ENCODE data around the gene FNDC3B.

The FNDC3B gene

DNA sequence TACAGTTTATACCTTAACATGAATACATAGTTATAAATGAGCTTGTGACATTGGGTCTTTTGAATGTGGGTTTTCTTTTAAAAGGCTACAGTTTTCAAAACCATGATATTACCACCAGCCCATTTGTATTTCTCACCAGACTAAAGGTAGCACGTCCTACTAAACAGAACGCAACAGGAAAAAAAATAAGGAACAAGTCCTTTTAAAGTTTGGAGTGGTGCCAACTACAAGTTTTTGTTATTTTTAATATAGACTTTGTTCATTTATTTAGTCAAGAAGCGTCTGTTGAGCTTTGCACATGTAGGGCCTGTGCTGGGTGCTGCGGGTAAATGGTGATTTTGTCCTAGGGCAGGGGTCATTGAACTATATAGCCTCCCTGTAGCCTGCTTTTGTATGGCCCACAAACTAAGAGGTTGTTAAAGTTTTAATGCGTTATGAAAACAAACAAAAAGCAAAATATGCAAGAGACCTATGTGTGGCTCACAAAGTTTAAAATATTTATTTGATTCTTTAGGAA is 244.5 kb downstream of the FNDC3B start:
- DNase-seq (ENCODE audit: low read depth, low spot score), result no peak

DNA sequence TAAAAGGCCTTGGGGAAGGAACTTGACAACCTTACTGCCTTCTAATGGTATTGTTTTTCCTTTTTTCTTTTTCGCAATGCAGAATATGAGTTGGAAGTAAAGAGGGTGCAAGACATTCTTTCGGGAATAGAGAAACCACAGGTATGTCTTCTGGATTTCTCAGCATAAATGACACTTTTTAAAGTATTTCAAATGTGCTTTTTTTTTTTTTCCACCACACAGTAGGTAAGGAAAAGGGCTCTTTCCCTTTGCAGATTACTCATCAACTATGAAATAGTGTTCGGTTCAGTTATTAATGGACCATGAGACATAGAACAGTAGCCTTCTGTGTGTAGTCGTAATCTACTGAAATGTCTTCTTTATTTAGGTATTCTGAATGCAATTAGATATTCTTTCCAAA is 246.5 kb downstream of the FNDC3B start:
- DNase-seq (ENCODE audit: low read depth, low spot score), result no peak

DNA sequence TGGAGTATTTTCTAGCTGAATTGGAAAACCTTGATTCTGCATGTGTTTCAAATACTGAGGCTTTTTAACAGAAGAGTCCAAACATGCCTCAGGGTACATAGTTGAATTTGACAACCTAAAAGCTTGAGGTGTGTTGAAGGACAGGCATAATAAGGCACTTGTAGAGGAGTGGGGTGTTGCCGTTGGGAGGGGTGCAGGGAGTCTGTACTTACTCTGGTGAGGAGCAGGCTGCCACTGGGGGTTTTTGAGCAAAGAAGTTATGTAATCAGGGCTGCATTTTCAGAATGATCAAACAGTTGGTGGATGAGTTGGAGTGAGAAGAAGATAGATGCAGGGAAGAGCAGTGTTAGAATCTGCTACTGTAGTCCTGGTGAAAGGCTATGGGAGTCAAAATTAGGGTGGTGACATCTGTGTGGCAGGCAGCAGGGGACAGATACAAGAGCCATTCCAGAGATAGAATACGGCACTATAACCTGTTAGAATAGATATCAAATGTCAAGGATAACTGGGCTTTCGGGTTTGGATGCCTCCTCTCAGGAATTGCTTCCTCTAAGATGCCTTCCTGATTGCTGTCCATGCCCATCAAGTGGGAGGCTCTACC is 247.3 kb downstream of the FNDC3B start:
- DNase-seq (ENCODE audit: low read depth, low spot score), result no peak

DNA sequence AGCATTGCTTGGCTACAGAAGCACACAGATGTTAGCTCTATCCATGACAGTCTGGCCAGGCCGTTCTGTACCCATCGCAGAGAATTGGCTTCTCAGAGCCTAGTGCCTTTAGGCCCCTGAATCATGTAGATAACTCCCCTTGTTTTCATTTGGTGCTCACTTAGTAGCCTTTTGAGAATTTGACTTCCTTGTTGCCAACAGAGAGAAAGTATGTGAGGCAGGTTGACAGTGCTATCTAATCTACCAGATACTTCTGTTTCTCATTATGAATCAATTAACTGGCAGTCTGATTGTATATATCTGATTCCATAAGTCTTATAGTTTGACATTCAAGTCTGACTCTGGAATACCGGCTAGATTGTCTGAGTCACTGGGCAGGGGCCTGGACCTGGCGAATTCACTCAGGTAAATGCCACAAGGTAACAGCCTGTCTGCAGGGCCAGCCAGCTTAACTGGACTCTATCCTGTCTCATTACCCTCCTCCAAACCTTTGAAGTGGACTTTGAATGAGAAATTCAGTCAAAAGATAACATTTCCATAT is 248.6 kb downstream of the FNDC3B start:
- no peak for DNase-seq (ENCODE audit: low read depth, low spot score)

DNA sequence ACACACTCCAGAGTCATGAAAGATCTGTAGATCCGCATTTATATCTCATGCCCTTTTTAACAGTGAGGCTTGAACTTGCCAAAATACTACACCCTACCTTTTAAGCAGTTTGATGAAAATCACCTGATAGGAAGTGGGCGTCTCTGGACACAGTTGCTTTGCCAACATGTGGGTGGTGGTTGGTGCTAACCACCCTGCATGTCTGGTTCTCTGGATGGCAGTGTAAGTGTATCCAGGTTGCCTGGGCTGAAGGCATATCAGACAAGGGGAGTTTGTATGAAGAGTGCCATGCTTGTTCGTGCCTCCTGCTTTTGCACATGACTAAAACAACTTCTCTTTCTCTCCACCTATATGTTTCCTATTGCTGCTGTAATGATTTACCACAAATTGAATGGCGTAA is 249.3 kb downstream of the FNDC3B start:
- DNase-seq (ENCODE audit: low read depth, low spot score), result no peak

DNA sequence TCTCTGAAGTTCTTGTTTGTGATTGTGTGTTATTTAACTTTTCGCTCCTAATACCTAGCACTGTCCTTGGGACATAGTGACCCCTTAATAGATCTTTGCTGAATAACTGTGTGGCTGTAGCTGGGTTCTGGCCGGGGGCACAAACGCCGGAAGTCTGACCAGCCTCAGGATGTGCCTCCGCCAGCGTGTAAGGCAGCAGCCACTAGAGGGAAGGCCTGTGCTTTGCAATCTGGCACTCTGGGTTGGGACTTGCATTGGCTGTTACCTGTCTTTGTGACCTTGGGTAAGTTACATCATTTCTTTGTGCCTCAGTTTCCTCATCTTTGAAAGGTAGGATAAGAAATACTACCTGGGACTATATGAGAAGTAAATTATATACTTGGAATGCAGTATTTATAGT is 250.2 kb downstream of the FNDC3B start:
- DNase-seq (ENCODE audit: low read depth, low spot score), result no peak

DNA sequence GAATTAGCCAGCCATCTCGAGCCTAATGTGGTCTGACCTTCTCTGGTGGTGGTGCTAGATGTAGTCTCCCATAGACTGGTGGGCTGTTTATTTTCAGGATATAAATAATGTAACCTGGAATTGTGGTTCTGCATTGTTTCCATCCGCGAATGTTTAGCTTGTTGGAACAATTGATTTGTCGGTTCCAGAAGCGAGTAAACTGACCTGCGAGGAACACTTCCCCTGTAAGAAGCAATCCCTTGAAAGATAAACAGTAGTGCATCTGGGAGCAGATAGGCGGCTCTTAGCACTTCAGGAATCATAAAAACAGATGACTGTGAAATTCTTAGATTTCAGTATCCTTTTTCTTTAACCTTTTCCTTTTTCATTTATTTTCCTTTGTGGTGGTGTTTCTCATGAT is 251.1 kb downstream of the FNDC3B start:
- DNase-seq (ENCODE audit: low read depth, low spot score), result no peak

DNA sequence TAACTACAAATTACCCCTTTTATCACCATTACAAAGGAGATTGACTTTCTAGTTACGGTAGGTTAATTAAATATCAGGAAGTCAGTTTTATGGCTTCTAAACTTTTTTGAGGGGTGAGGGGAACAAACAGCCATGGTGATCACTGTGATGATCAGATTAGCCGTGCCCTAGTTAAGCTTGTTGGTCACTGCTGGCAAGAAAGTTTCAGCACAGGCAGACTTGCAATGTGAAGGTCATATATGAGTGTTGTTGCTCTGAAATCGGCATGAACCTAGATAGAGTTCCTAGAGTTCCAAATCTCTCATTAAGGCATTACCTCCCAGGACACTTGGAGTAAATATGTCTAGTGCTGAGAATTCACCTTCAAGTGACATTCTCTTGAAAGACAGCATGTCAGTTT is 252.3 kb downstream of the FNDC3B start:
- no peak for DNase-seq (ENCODE audit: low read depth, low spot score)

DNA sequence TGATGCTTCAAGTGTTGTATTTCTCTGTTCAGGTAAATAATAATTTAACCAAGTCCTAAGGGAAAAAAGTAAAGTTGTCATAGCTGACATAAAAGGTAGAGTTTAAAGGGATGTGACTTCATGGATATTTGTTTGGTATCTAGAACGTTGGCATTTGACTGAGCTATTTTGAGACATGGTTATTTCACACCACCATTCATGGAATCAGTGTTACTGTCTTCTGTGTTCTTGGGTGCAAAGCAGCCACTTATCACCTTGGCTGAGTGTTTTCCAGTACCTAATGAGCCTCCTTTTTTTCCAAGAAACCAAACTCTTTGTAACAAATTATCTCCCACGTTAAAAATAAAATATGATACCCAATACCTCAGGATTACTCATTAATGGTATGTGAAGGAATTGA is 253.0 kb downstream of the FNDC3B start:
- DNase-seq (ENCODE audit: low read depth, low spot score), result no peak

DNA sequence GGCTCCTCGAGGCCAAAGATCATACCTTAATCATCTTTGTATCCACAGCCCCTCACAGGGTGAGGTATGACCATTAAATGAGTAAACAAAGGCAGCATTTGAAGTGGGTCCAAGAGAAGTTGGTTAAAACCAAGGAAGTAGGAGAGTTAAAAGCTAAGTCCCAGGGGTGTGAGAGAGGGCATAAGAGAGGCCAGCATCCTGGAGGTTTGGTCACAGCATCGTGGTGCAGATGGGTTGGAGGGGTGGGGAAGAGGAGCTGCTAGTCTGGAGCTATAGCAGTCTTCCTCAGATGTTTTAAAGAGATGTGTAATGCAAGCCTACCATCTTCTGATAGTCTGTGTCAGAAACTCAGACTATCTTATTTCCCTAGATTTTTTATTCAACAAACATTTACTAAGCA is 253.7 kb downstream of the FNDC3B start:
- no peak for DNase-seq (ENCODE audit: low read depth, low spot score)

DNA sequence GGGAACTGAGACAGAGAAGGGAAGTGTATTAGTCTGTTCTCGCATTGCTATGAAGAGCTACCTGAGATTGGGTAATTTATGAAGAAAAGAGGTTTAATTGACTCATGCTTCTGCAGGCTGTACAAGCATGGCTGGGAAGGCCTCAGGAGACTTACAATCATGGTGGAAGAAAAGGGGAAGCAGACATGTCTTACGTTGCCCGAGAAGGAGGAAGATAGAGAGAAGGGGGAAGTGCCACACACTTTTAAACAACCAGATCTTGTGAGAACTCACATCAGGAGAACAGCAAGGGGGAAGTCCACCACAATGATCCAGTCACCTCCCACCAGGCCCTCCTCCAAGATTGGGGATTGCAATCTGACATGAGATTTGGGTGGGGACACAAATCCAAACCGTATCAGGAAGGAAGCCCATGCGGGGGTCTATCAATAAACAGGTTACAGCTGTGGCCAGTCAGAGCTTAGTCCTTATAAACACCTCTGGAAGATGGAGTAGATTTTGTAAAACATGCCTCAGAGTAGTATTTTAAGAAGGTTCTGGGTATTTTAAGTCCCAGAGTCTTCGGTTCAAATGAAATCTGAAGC is 254.9 kb downstream of the FNDC3B start:
- no peak for DNase-seq (ENCODE audit: low read depth, low spot score)

DNA sequence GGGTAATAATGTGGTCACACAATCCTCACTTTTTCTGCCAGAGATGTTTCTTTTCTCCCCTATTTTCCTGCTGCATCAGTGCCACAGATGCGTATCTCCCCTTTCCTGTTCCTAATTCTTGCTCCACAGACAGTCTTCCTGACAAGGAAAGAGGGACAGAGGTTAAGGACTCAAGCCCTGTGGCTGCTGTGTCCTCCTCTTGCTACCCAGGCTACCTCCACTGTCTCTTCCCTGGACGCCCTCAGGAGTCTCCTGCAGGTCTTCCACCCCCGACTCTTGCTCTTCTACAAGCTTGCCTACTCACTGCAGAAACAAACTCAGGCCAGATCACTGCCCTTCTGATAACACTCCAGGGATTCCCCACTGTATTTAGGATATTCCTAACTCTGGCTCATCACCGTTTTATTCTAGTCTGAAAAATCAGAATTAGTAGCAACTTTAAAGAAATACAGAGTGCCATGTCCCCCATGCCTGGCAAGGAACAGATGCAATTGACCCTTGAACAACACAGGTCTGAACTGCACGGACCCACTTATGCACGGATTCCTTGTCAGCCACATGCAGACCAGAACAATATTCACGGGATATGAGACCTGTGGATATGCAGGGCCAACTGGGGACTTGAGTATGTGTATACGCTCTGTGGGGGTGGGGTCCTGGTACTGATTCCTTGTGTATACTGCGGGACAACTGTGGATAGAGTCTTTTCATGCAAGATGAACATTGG is 257.0 kb downstream of the FNDC3B start:
- no peak for DNase-seq (ENCODE audit: low read depth, low spot score)

DNA sequence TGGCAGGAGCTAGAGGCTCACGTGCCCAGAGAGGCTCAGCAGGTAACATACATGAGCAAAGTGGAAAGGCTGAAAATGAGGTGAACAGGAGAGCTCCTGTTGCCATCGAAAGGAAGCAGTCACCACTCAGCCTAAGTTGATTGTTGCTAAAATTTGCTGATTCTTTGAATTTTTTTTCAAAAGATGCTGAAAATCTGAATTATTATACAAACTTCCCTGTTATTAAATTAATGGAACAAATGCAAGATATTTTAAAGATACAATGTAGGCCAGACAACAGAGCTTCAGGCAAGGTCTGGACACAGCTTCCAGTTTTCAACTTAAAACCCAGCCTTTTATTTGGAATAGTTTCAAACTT is 257.6 kb downstream of the FNDC3B start:
- no peak for DNase-seq (ENCODE audit: low read depth, low spot score)

DNA sequence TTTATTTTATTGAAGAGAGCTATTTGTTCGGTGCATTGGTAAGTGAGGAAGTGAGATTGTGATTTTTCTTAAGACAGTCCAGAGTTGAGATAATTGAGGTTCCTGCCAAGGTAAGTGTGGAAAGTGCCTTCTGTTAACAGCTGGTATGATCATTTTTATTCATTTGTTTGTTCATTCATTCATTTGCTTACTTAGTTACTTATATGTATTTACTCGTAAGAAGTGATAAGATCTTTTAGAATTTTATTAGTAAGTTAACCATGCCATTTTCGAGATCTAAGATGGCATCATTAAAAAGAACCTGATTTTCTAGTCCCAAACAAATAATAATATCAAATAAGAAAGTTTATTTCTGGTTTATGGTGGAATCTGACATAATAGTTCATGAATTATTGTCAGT is 258.9 kb downstream of the FNDC3B start:
- DNase-seq (ENCODE audit: low read depth, low spot score), result no peak

DNA sequence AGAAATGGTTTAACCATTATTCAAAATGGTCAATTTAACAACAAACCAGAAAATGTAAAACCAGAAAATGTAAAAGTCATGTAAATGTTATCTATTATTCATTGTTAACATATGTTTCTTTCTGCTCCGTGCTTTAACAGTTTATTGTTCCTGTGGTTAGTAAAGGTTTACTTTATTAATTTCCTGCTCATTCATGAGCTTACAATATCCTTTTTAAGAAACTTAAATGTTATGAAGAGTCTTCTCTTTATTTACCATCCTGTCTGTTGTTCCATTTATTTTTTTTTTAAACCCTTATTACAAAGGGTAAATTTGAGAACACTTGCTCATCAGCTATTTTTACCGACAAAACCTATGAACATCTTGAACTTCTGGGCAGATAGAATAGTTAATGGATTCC is 260.8 kb downstream of the FNDC3B start:
- DNase-seq (ENCODE audit: low read depth, low spot score), result no peak

DNA sequence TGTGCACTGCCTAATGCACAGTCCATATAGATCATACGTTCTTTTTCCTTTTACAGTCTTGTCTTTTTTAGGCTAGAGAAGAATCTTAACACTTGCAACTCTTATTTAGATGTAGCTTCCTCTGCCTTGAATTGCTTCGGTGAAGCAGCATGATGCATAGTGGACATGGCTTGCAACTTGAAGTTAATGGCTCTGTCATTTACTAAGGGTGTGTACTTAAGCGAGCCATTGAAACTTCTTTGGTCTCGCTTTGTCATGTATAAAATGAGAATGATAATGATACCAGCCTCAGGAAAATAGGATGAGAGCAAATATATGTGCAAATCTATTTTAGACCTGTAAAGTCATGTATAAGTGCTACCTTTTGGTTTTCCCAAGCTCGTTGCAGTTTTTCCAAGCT is 261.5 kb downstream of the FNDC3B start:
- DNase-seq (ENCODE audit: low read depth, low spot score), result no peak

DNA sequence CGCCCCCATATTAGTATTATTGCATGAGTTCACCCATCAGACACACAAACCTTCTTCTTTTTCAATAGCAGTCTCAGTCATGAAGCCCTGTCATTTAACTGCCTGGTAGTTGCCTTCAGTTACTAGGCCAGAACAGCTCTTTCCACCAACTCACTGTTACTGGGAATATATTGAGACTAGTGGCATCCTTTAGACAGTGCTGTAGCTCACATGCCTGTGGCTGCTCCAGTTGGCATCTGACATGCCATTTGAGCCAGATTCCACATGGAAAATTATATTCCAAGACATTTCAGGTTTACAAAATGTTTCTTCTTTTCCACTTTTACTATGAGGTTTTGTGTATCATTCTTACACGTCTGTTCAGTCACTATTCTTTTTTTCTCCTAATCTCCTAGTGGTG is 262.8 kb downstream of the FNDC3B start:
- DNase-seq (ENCODE audit: low read depth, low spot score), result no peak

DNA sequence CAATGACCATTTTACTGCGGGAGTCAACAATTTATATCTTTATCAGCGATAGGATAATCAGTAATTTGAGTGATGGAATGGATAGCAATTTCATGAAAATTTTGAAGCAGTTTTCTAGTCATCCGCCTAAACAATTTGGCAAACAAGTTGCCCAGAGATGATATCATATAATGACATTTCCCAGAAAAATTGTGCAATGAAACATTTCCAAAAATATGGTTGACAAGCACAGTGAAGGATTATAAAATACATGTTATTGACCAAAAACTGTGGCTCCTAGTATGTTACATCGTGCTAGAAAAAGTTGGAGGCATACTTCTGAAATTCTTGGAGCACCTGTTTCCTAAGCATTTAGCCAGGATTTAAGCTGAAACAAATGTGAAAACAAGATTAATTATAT is 263.8 kb downstream of the FNDC3B start:
- DNase-seq (ENCODE audit: low read depth, low spot score), result no peak

DNA sequence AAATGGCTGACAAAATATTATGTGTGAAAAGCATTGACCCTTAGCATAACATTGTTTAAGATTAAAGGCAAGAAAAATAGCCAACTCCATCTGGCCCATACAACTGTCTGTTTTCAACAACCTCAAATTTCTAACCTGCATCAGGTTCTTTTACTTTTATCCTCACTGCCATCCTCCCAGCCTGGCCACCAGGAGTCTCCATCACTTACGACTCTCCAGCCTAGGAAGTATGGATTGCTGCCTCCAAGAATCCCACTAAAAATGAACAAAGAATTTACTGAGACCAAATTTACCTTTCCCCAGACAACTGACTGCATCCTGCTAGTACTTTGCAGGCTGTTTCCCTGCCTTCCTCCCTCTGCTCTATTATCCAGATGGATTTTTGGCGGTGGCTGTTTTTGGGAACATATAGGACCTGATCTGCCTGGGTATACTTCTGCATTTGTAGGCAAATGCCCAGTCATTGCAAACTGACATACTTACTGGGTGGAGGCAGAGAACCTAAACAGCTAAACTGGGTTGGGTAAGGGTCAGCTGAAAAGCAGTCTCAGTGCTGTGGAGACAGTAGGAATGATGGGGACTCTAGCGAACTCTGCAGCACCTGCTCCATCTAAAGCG is 264.7 kb downstream of the FNDC3B start:
- no peak for DNase-seq (ENCODE audit: low read depth, low spot score)

DNA sequence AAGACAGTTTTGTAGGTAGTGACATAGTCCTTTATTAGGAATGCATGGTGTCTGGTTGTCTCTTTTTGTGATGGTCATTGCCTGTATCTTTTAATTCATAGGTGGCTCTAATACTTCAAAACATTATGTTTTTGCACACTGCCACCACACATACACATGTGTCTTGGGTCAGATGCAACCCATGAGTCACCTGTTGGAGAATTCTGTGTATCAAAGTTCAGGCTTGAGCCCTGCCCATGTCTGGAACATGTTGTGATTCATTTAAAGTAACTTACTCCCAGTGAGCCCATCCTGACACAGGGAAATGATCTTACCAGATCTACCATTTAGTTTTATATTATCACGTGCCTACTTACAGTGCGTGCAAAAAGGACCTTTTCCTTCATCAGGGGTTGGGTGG is 266.2 kb downstream of the FNDC3B start:
- DNase-seq (ENCODE audit: low read depth, low spot score), result no peak

DNA sequence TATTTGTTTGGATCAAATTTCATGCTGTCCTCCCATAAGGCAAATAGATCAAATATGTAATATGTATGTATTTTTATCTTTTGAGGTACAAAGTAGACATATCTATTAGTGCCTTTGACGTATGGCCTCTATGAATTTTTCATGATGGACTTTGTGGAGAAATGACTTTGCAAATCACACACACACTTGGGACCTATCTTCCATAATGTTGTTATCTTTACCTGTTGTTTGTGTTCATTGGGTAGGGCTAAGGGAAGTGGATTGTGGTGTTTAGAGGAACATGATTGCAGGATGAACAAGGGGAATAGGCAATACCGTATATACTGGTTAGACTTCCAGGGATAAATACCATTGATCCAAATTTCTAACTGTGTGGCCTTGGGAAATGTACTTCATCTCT is 266.6 kb downstream of the FNDC3B start:
- no peak for DNase-seq (ENCODE audit: low read depth, low spot score)

DNA sequence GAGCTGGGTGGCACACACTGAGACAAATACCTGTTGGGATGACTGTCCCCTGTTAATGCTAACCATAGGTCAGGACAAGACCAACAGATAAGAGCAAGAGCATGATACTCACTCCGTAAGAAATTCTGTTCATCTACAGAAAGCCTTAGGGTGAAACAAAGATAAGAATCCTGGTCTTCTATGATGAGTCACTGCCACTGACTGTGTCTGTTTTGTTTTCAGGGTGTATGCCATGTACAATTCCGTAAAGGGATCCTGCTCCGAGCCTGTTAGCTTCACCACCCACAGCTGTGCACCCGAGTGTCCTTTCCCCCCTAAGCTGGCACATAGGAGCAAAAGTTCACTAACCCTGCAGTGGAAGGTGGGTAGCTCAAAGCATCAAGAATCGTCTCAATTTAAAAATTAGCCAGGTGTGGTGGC is 267.8 kb downstream of the FNDC3B start:
- DNase-seq (ENCODE audit: low read depth, low spot score), result no peak

DNA sequence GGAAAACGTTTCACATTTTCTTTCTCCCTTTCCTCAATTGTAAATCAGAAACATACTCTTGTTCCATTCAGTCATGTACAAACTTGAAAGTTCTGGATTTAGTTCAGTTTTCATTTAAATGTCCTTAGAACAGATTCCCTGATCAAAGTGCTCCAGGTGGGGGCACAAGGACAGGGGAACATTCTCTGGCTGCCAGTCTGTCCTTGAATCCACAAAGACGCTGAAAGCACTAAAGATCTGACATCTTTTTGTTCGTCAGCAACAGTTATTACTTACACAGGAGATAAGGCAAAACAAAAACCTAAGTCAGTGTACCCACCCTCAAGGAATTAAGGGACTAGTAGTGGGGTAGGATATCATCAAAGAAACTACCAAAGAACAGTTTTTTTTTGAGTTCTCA is 269.7 kb downstream of the FNDC3B start:
- no peak for DNase-seq (ENCODE audit: low read depth, low spot score)
